Stimulated activated CD8-positive, alpha-beta memory T cell treated with anti-CD3 and anti-CD28 coated beads, Interleukin-15, amount 100 ng/mL, for 4 hours (primary cell): Measurements from ENCODE around the gene FXYD6.
"Not testable (repeated sequence)": the region's sequence is repeated elsewhere in the genome, so short reads cannot be mapped to it uniquely, and the experiment has no call there.

Source experiments
- DNase-seq, 2 donors: peaks; one replicate each; pipeline ENCODE4 v3.0.0-alpha.2; 2020; ENCODE audit warnings: low read depth in 2 of 2

FXYD6 gene

GRCh38 chr11:117870103-117870952 lies 6.1 kb downstream of the FXYD6 start:
- no peak for DNase-seq

GRCh38 chr11:117869604-117870003 lies 6.9 kb downstream of the FXYD6 start:
- no peak for DNase-seq

GRCh38 chr11:117868815-117869561 lies 7.5 kb downstream of the FXYD6 start:
- no peak for DNase-seq

- no peak for DNase-seq
Observed at GRCh38 chr11:117868088-117868487, 8.4 kb downstream of the FXYD6 start.

GRCh38 chr11:117866526-117866925 lies 9.9 kb downstream of the FXYD6 start:
- no peak for DNase-seq

- not testable (repeated sequence) for DNase-seq
Observed at GRCh38 chr11:117865546-117865945, 10.9 kb downstream of the FXYD6 start.

GRCh38 chr11:117863383-117863782 lies 13.1 kb downstream of the FXYD6 start:
- DNase-seq, result no peak

GRCh38 chr11:117862753-117863152 lies 13.7 kb downstream of the FXYD6 start:
- no peak for DNase-seq

- DNase-seq, result no peak
Observed at GRCh38 chr11:117862019-117862725, 14.3 kb downstream of the FXYD6 start.

GRCh38 chr11:117861151-117862018 lies 15.1 kb downstream of the FXYD6 start:
- no peak for DNase-seq

- no peak for DNase-seq
Observed at GRCh38 chr11:117860139-117860538, 16.3 kb downstream of the FXYD6 start.

GRCh38 chr11:117859488-117860112 lies 16.9 kb downstream of the FXYD6 start:
- DNase-seq, result no peak

GRCh38 chr11:117859061-117859460 lies 17.4 kb downstream of the FXYD6 start:
- DNase-seq, result no peak

- DNase-seq, result no peak
Observed at GRCh38 chr11:117857734-117858414, 18.6 kb downstream of the FXYD6 start.

- DNase-seq, result no peak
Observed at GRCh38 chr11:117855912-117856651, 20.4 kb downstream of the FXYD6 start.

GRCh38 chr11:117855186-117855845 lies 21.1 kb downstream of the FXYD6 start:
- no peak for DNase-seq

- DNase-seq, result no peak
Observed at GRCh38 chr11:117852309-117852708, 24.1 kb downstream of the FXYD6 start.

GRCh38 chr11:117851852-117852251 lies 24.6 kb downstream of the FXYD6 start:
- DNase-seq, result no peak

GRCh38 chr11:117851106-117851505 lies 25.4 kb downstream of the FXYD6 start:
- no peak for DNase-seq
